ENCODE results near the gene FLRT2.

The FLRT2 gene

DNA sequence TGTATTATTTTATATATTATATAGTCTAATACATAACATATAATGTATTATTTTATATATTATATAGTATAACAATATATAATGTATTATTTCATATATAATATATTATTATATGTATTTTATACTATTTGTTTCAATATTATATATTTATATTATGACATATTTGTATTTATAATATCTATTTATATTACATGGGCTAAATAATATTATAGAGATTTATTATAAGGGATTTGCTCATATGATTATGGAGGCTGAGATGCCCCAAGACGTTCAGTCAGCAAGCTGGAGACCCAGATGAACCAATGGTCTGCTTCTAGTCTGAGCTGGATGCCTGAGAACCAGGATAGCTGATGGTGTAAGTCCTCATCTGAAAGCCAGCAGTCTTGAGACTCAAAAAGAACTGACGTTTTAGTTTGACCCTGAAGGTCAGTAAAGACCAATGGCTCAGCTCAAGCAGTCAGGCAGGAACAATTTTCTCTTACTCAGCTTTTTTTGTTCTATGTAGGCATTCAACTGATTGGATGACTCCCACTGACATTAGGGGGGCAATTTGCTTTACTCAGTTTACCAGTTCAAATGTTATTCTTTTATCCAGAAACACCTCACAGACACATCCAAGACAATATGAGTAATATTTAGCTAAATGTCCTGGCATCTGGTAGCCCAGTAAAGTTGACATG is 130.4 kb downstream of the FLRT2 start:
- DNase-seq (ENCODE audit: low read depth in 2 of 2) = no peak

DNA sequence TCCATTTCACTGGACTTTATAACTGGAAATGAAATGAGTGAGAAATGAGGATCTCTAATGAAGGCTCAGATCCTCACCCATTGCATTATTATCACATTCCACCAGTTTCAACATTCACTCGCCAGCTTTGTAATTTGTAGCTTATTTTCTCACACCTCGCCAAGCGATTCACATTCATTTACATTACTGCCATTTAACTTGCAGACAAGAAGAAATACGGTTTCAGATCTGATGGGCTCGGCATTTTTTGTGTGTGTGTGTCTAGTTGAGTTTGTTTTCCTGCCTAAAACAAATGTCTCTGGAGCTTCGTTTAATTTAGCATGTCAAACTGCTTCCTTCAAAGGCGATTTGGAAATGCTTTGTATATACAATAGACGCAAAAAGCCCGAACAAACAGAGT is 132.2 kb downstream of the FLRT2 start:
- no peak for DNase-seq (ENCODE audit: low read depth in 2 of 2)

DNA sequence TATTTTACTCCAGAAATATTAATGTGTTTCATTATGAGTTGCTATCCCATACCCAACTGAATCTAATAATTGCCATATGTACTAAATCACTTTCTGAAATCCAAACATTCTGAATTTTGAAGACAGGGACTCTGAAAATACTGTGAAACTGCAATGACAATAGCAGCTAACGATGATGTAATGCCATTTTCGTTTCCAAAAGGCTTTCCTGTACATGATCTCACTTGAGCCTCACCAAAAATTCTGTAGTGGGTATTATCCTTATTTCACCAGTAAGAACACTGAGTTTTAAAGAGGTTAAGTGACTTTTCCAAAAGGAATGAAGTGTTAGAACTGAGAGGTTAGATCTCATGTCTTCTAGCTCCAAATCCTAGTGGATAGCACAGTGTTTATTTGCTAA is 133.3 kb downstream of the FLRT2 start:
- DNase-seq (ENCODE audit: low read depth in 2 of 2) = no peak

DNA sequence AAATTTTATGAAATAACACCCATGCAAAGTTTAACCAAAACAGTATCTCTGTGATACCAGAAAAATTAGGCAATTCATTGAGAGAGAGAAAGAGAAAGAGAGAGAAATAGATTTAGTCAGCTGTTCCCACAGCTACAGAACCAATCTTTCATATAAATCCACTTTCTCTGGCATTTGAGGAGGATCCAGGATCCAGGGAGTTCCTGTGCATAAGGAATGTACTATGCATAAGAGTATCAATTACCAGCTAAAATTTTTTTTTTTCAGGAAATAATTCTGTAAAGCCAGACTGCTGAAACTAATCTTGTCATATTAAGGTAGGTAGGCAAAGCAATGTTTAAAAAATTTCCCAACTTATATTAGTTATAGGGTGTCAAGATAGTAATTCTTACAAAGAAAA is 133.7 kb downstream of the FLRT2 start:
- no peak for DNase-seq (ENCODE audit: low read depth in 2 of 2)

DNA sequence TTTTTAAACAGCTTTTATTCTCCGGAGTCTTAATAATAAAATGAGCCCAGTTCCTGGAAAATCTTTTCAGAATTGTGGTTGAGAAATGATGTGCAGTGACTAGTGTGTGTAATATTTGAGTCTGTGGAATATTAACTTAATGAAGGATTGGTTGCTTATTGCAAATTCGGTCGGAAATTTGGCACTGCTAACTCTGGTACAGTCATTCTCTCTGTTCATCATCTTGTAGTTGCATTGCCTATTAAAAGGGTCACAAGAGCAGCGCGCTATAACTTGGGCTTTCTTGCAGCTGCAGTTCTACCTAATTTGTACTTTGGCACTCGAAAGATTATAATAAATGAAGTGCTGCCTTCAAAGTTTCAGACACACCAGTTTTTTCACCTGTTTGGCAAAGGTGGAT is 146.0 kb downstream of the FLRT2 start:
- DNase-seq (ENCODE audit: low read depth in 2 of 2) = no peak

DNA sequence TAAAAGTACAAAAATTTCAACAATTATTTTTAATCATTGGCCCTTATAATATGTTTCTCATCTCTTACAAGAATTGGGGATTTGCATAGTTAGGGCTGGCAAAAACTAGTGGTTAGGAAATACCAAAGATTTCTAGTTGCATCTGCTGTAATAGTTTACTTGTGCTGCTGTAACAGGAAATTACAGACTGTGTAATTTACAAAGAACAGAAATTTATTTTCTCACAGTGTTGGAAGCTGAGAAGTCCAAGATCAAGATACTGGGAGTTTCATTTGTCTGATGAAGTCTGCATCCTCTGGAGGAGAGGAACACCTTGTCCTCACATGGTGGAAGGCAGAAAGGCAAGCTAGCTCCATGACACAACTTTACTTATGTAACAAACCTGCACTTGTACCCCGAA is 157.0 kb downstream of the FLRT2 start:
- no peak for DNase-seq (ENCODE audit: low read depth in 2 of 2)

DNA sequence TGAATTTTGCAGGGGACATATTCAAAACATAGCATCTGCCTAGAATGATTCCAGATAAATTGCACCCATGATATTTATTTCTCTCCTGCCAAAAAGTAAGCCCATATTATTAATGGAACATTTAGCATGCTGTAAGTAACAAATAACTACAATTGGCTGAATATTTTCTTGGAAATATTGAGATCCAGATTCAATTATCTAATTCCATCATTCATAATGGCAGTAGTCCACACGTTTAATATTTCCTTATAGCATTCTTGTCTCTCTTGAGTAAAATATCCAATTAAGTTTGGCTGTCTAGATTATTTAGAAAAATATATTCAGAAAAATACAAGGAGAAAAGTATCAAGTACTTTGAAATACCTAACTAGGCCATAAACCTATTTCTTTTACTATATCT is 157.5 kb downstream of the FLRT2 start:
- DNase-seq (ENCODE audit: low read depth in 2 of 2) = no peak

DNA sequence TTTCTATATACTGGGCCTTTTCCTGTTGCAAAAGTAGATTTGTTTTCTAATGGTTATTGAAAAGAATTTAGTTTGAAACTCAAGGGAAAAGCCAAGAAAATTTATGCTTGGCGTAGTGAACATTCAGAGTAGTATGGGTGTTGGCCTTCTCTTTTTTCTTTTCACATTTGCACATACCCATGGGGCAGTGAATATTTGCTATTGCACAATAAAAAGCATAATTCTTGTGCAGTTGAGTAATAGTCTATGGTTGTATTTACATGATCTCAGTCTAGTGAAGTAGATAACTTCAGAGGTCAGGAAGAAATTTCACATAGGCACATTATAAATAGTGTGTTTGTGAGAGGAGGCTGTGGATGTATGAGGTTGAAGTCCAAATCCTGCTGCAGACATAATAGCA is 158.1 kb downstream of the FLRT2 start:
- no peak for DNase-seq (ENCODE audit: low read depth in 2 of 2)

DNA sequence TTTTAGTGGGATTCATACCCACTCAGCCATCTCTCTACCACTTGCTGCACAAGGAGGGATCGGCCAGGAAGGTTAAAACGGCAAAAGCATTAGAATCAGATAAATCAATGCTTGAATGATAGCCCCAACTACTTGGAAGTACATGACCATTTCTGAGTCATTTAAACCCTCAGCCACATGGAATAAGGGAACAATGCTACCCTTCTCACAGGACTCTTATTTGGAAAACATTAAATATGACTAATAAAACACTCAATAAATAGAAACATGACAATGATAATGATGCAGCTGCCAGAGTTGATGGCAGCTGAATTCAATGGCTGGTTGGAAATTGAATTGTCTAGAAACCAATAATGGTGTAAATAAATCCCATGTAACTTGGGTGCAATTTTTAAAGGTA is 165.4 kb downstream of the FLRT2 start:
- no peak for DNase-seq (ENCODE audit: low read depth in 2 of 2)

DNA sequence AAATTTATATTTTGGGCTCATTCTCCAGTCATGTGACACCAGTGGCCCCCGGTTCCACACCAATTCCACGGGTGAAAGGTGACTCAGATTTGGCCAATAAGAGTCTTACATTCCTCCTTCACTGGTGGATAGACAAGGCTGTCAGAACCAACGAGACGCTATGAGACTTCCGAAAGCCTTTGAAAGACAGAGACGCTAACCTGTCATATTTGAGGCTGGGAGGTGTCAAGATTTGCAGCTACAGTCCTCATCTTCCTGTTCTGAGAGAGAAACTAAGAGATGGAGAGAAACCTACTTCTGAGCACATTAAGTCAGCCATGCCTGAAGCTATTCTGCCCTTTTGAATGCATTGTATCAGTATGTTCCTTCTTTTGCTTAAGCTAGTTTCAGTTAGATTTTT is 171.2 kb downstream of the FLRT2 start:
- DNase-seq (ENCODE audit: low read depth in 2 of 2) = no peak

DNA sequence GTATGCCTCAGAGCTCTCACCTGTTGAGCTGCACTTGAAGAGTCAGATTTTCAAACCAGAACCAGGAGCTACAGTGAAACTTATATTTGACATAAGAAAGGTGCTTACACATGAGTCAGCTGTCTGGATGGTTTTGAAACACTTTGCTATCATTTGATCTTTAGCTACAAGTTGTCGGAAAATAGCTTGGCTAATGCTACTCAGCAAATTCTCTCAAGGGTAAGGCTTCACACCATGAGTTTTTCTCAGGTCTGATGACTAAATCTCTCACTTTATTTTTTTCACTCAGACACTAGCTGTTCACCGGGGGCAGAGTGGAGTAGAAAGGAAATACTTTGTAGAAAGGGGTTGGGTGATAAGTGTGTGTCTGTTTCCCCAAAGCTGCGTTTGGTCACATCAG is 171.8 kb downstream of the FLRT2 start:
- no peak for DNase-seq (ENCODE audit: low read depth in 2 of 2)

DNA sequence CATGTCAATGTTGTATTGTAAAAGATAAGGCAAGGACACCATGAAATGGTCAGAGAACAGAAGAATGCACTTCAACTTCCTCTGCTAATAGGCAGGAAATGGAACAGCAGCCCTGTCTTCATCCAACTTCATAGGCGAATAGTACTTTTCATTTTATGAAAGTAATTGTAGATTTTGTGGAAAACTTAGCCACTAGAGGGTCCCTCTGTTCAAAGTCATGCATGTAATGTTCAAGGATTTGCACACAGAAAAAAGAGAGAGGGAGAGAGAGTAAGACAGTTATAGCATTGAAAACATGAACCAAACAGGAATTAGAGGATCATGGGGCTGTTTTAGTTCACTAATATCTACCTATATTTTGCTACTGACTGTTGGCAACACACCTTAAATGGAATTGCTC is 172.2 kb downstream of the FLRT2 start:
- no peak for DNase-seq (ENCODE audit: low read depth in 2 of 2)

DNA sequence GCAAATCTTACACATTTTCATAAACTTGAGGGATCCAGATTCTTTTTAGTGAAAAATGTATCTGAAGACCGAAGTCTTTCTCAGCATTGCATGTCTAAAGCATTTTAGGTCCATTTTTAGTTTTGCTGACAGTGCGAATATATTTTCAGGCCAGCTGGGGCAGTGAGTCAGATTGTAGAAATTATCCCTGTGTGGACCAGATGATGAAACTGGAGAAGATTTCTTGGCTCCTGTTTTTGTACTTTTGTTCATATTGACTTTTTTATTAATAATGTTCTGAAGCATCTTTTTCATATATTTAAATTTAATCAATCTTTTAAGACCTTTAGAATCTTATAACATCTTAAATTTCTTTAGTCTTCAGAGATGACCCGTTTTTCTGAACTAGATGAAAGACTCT is 173.1 kb downstream of the FLRT2 start:
- no peak for DNase-seq (ENCODE audit: low read depth in 2 of 2)

Measured in stimulated activated CD4-positive, alpha-beta T cell treated with anti-CD3 and anti-CD28 coated beads, Interleukin-1b, Interleukin-23, amount 100 ng/mL, for 1 hour (primary cell).